Panc1 (cell line): ENCODE results near the gene OR1C1. TPM values are rescaled to one million over a fixed set of nuclear protein-coding genes. Genes with fewer than 3 reads are reported as not detected.

Source experiments
- ATAC-seq: fragments of 200-7000 bp; cut with Tn5 transposase; 2 replicates; pipeline ENCODE4 v1.9.1; 2020; ENCODE audit warnings: mild to moderate bottlenecking, moderate library complexity
- BruUV-seq: library from RNA; stranded (reverse); fragments of 400-500 nt; replicated peaks from 2 replicates; lab custom pipeline; 2021; lab: Mats Ljungman, UMichigan
- CTCF ChIA-PET: fragments of 300-600 bp; sonication (Branson Sonifier 250); formaldehyde crosslinking; loops from one replicate; lab custom pipeline; 2022; ENCODE audit warnings: antibody characterized with exemption; lab: Charles Lee
- POLR2A ChIA-PET: fragments of 300-600 bp; sonication (Branson Sonifier 250); formaldehyde crosslinking; loops from one replicate; lab custom pipeline; 2022; ENCODE audit warnings: antibody characterized with exemption; lab: Charles Lee
- DNase-seq: peaks from one replicate; pipeline ENCODE4 v3.0.0-alpha.2; 2010; ENCODE audit warnings: low read depth, low spot score
- H3K27ac ChIP-seq: 2 replicates; pipeline ENCODE4 v1.5.1; 2011; ENCODE audit warnings: mild to moderate bottlenecking, low read length, inconsistent platforms
- H3K27me3 ChIP-seq: fragments of 200-500 bp; sonication (Bioruptor generic); 2 replicates; pipeline ENCODE4 v1.6.0; 2014; ENCODE audit warnings: low read length, inconsistent platforms; ENCODE audit not compliant: control insufficient read depth, insufficient read depth
- H3K36me3 ChIP-seq: fragments of 200-500 bp; sonication (Bioruptor generic); 2 replicates; pipeline ENCODE4 v1.5.1; 2014; ENCODE audit warnings: inconsistent platforms, mild to moderate bottlenecking, low read length, moderate library complexity; ENCODE audit not compliant: control insufficient read depth, insufficient read depth
- H3K4me1 ChIP-seq: 2 replicates; pipeline ENCODE4 v1.5.1; 2011; ENCODE audit warnings: inconsistent platforms, mild to moderate bottlenecking, low read length, moderate library complexity; ENCODE audit not compliant: control insufficient read depth, insufficient read depth
- H3K4me3 ChIP-seq, 2 experiments: 2 replicates each; pipeline ENCODE4 v1.5.1; 2011 to 2012; ENCODE audit warnings: low read depth in 2 of 2, low read length in 2 of 2, mild to moderate bottlenecking in 2 of 2, inconsistent platforms in 1 of 2, moderate library complexity in 1 of 2
- H3K9me3 ChIP-seq: fragments of 200-500 bp; sonication (Bioruptor generic); 2 replicates; pipeline ENCODE4 v1.5.1; 2014; ENCODE audit warnings: low read depth, mild to moderate bottlenecking, inconsistent platforms, low read length, moderate library complexity; ENCODE audit not compliant: control insufficient read depth, insufficient read depth
- CTCF ChIP-seq: fragments of 450-650 bp; IDR thresholded peaks from 2 replicates; pipeline ENCODE4 v1.5.1; 2017; ENCODE audit warnings: mild to moderate bottlenecking
- POLR2AphosphoS5 ChIP-seq: IDR thresholded peaks from 2 replicates; pipeline ENCODE4 v1.6.1; 2012; ENCODE audit warnings: mild to moderate bottlenecking, low read depth, low read length, moderate library complexity
- SIN3A ChIP-seq: IDR thresholded peaks from 2 replicates; pipeline ENCODE4 v1.6.1; 2012; ENCODE audit warnings: low read depth, mild to moderate bottlenecking, low read length, moderate library complexity, borderline replicate concordance; ENCODE audit not compliant: insufficient read depth
- TCF7L2 ChIP-seq: IDR thresholded peaks from 2 replicates; pipeline ENCODE4 v1.6.1; 2011; ENCODE audit warnings: mild to moderate bottlenecking, low read depth, low read length, inconsistent platforms
- in situ Hi-C: cut with HindIII; loops from 2 replicates; pipeline ENCODE4 v1.10.0; 2016; ENCODE audit warnings: low sequenced_read_pairs, low pct_unique_long_range_greater_than_20kb
- intact Hi-C: fragments of 100-400 bp; cut with micrococcal nuclease; formaldehyde crosslinking; loops from one replicate; pipeline ENCODE4 v1.10.0; 2022; ENCODE audit not compliant: unreplicated experiment
- total RNA-seq: library from RNA; stranded (reverse); gene quantifications from one replicate; pipeline ENCODE4 v1.2.1, GENCODE V29; 2021; ENCODE audit not compliant: unreplicated experiment
- TF ChIP-seq, protein P1 (sequence below), 2 experiments: IDR thresholded peaks; 2 replicates each; pipeline ENCODE4 v1.6.1; 2011 to 2012; ENCODE audit warnings: low read depth in 2 of 2, control low read depth in 1 of 2, low read length in 1 of 2, mild to moderate bottlenecking in 1 of 2, moderate library complexity in 1 of 2; ENCODE audit not compliant: insufficient read depth in 1 of 2

The OR1C1 gene
- total RNA-seq, 1 experiment from 2014 or later, result not detected

DNA sequence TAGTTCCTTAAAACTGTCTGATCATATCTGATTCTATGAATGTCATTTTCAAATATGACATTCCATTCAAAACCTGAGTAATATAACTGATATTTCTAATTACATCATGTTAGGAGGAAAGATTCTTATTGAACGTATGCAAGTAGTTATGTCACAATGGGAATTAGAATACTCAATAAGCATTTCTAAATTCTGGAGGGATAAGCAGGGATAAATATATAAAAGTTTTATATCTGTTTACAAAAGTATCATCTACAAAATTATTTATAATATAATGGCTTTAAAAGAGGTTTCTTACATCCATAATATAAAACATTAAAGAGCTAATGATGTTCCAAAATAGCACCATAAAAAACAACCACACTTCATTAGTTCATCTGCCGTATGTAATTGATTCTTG, 12.3 kb downstream of the OR1C1 start, which contains the start of gene OR14A2:
OR14A2 (minus strand) TSS at position 101 of the 400 bp plus-strand sequence.
- TF ChIP-seq CTCF (no peak), POLR2AphosphoS5 (no peak), SIN3A (no peak), TCF7L2 (no peak)
- TF ChIP-seq, protein P1, sequence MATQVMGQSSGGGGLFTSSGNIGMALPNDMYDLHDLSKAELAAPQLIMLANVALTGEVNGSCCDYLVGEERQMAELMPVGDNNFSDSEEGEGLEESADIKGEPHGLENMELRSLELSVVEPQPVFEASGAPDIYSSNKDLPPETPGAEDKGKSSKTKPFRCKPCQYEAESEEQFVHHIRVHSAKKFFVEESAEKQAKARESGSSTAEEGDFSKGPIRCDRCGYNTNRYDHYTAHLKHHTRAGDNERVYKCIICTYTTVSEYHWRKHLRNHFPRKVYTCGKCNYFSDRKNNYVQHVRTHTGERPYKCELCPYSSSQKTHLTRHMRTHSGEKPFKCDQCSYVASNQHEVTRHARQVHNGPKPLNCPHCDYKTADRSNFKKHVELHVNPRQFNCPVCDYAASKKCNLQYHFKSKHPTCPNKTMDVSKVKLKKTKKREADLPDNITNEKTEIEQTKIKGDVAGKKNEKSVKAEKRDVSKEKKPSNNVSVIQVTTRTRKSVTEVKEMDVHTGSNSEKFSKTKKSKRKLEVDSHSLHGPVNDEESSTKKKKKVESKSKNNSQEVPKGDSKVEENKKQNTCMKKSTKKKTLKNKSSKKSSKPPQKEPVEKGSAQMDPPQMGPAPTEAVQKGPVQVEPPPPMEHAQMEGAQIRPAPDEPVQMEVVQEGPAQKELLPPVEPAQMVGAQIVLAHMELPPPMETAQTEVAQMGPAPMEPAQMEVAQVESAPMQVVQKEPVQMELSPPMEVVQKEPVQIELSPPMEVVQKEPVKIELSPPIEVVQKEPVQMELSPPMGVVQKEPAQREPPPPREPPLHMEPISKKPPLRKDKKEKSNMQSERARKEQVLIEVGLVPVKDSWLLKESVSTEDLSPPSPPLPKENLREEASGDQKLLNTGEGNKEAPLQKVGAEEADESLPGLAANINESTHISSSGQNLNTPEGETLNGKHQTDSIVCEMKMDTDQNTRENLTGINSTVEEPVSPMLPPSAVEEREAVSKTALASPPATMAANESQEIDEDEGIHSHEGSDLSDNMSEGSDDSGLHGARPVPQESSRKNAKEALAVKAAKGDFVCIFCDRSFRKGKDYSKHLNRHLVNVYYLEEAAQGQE (IDR thresholded peaks at IDR 0.05; ENCODE audit: insufficient read depth in 1 of 2, low read depth in 2 of 2, low read length in 1 of 2), result no peak
- Histone ChIP-seq H3K27ac (no peak within 1 kb of the TSS), H3K9me3 (peaks cover 8% of the 10 kb centered on the region; the same call in 1 of the 2 replicates), H3K4me3 (no peak within 1 kb of the TSS), H3K36me3 (no peaks in the 10 kb centered on the region), H3K27me3 (no peaks in the 10 kb centered on the region), H3K4me1 (no peaks in the 10 kb centered on the region)
- in situ Hi-C loops (no loop called here), intact Hi-C loops (no loop called here)
- DNase-seq (no peak), ATAC-seq (no peak)
- no TSS peak for BruUV-seq
- CTCF ChIA-PET, result no interaction called here
- POLR2A ChIA-PET, result no interaction called here

DNA sequence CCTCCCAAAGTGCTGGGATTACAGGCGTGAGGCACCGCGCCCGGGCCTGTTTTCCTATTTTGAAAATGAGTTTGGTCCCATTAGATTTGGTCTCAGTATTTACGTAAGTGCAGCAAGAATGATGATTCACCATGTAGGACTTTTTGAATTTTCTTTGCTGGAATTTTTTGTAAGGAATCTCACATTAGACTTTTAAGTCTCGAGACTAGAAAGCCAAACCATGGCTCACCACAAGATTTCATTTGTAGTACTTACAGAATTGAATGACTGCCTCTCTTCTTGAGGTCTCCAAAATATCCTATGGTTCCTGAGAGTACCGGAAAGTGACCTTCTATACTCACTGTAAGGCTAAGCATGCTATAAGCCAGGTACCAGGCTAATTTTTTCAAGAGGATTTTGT, 12.7 kb downstream of the OR1C1 start:
- no peak for TF ChIP-seq CTCF
- no peak for TF ChIP-seq TCF7L2
- ATAC-seq (no peak), DNase-seq (no peak)
- ChIA-PET POLR2A (no interaction called here), CTCF (no interaction called here)
- no peaks in the 10 kb centered on the region for H3K36me3 ChIP-seq
- in situ Hi-C loops, result no loop called here
- H3K27me3 ChIP-seq, result no peaks in the 10 kb centered on the region
- intact Hi-C loops, result no loop called here
- no peak overlapping the region for H3K4me3 ChIP-seq
- H3K4me1 ChIP-seq, result no peaks in the 10 kb centered on the region
- H3K27ac ChIP-seq, result no peak overlapping the region
- peaks cover 8% of the 10 kb centered on the region; the same call in 1 of the 2 replicates for H3K9me3 ChIP-seq
- BruUV-seq, result no TSS peak
